NCI-H2171 (cell line): ENCODE results near the gene SGCD.

Experiments
- DNase-seq: peaks from one replicate; lab custom pipeline; 2025; lab: John Stamatoyannopoulos, UW

The SGCD gene

DNA sequence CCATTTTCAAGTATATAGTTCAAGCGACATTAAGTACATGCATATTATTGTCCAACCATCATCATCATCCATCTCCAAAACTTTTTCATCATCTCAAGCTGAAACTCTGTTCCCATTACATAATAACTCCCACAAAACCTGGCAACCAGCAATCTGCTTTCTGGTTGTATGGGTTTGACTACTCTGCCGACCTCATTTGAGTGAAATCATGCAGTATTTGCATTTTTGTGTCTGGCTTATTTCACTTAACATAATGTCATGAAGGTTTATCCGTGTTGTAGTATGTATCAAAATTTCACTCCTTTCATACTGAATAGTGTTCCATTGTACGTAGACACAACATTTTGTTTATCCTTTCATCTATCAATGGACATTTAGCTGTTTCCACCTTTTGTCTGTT is 74.8 kb downstream of the SGCD start:
- DNase-seq: no peak

DNA sequence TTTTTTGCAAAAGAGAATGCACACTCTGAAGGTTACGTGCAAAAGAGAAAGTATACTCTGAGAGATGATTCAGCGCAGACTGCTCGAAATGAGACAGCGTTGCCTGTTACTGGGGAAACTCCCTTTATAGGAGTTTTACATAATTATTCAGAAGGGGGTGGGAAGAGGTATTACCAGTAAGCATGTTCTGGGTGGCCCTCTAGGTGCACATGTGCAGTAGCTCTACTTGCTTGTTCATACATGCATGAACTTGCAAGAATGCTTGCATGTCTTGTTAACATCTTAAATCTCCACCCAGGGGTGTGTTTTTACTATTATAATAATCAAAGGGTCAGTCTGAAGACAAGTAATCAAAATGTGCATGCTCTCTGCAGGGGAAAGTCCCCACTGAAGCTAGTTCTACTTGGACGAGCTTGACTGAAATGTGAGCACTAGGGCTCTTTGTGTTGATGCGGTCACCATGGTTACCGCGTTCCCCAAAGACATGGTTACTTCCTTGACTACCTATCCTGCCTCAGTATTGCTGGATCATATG is 75.5 kb downstream of the SGCD start:
- DNase-seq: peak; percentile 19

DNA sequence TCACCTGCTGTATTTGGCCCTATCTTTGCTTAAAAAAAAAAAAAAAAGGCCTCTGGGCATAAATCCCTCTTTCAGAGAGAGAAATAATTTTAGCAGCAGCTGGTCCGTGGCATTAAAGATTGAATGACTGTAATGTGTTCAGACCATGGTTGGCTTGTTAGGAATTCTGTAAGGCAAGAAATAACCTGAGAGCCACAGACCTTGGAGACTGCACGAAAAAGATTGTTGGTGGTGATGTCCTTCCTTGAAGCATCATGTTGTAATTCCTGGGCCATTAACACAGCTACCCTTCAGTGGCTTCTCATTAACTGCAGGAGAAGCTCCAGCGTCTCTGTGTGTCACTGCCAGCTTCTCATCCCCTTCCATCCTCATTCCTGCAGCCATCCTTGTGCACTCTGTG is 79.0 kb downstream of the SGCD start:
- no peak for DNase-seq

- DNase-seq: no peak
Observed at GRCh38 chr5:156407251-156407650, 80.3 kb downstream of the SGCD start.

DNA sequence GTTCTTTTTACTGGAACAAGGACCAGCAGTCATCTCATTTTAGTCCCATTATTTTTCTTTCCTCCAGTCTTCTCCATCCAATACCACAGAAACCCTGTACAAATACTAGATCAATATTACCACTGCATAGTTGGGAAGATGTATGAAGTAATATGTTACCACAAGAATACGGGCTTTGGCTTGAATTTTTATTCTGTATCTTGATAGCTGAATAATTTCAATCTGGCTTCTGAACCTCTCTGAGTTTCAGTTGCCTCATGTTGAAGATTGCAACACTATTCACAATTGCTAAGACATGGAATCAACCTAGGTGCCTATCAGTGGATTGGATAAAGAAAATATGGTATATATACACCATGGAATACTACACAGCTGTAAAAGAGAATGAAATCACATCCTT is 82.9 kb downstream of the SGCD start:
- DNase-seq: no peak

- DNase-seq: peak; percentile 17
Observed at GRCh38 chr5:156411185-156411613, 84.2 kb downstream of the SGCD start.

- DNase-seq: no peak
Observed at GRCh38 chr5:156411957-156412356, 85.0 kb downstream of the SGCD start.

DNA sequence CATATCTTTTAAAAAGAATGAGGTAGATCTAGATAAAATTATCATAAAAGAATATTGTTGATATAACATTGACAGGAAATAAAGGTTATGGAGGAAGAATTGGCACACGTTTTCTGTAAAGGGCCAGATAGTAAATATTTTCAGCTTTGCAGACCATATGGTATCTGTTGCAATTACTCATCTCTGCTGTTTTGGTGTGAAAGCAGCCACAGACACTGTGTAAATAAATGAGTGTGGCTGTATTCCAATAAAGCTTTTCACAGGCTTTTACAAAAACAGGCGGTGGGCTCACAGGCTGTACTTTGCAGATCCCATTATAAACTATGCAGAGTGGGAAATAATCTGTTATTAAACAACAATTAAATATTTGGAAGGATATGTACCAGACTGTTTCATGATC is 87.4 kb downstream of the SGCD start:
- DNase-seq: peak; percentile 57

DNA sequence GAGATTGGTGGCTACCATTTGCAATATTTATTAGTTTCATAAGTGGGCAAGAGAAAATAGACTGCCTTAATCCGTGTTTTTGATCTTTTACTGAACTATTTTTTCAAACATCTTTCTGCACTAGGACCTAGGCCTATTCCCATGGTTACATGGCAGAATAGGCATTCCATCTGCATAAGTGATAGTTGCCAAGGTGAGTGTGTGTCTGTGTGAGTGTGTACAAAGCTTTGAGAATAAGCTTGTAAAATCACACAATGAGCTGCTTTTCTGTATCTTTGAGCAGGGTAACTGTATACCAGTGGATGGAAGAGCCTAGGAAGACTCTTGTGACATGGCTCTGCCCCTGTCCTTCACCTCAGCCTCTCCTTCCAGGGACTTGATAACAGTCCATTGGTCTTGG is 92.7 kb downstream of the SGCD start:
- DNase-seq: no peak

DNA sequence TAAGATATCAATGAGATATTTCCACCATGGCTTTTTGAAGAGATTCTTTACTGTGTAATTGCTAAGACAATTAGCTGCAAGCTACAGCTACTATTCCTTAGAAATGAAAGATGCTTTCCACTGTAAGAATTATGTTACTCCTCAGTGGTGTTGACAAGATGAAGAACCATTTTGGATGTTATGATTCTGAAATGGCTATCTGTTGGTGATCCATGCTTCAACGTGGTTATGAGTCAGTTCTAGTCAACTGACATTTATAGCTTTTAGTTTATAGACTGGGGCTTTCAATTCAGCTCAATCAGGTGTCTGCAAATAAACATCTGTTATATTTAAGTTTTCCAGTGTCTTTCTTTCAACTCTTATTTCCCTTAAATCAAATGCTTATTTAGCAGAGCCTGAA is 93.7 kb downstream of the SGCD start:
- DNase-seq: no peak

GRCh38 chr5:156421798-156422197 is 94.8 kb downstream of the SGCD start:
- DNase-seq: no peak

GRCh38 chr5:156423597-156423996 is 96.6 kb downstream of the SGCD start:
- DNase-seq: no peak

DNA sequence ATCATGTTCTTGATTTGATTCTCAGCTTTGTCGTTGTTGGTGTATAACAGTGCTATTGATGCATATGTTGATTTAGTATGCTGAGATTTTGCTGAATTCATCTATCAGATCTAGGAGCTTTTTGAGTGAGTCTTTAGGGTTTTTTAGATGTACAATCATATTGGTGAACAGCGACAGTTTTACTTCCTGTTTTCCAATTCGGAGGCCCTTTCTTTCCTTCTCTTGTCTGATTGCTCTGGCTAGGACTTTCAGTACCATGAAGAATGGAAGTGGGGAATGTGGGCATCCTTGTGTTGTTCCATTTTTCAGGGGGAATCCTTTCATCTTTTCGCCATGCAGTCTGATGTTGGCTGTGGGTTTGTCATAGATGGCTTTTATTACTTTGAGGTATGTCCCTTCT is 100.4 kb downstream of the SGCD start:
- no peak for DNase-seq

- DNase-seq: no peak
Observed at GRCh38 chr5:156431956-156432829, 105.2 kb downstream of the SGCD start.

GRCh38 chr5:156432830-156433105 is 105.8 kb downstream of the SGCD start:
- DNase-seq: no peak

DNA sequence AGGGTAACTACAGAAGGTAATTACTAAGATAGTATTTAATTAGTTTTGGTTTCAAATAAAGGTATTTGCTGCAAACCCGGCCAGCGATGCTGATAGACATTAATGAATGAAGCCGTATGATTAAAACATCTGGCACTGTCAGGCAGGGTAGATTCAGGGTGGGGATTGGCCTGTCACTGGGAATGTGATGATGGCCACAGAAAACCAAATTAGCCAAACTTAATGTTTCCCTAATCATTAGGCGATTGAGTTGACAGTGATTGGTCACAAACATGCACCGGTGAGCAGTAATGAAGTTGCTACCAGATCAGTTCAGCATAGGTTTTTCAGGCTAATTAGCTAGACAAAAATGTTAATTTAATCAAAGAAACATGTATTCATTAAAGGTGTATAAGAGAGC is 107.5 kb downstream of the SGCD start:
- DNase-seq: no peak

- DNase-seq: no peak
Observed at GRCh38 chr5:156435101-156435500, 108.1 kb downstream of the SGCD start.

- DNase-seq: no peak
Observed at GRCh38 chr5:156438076-156438475, 111.1 kb downstream of the SGCD start.

DNA sequence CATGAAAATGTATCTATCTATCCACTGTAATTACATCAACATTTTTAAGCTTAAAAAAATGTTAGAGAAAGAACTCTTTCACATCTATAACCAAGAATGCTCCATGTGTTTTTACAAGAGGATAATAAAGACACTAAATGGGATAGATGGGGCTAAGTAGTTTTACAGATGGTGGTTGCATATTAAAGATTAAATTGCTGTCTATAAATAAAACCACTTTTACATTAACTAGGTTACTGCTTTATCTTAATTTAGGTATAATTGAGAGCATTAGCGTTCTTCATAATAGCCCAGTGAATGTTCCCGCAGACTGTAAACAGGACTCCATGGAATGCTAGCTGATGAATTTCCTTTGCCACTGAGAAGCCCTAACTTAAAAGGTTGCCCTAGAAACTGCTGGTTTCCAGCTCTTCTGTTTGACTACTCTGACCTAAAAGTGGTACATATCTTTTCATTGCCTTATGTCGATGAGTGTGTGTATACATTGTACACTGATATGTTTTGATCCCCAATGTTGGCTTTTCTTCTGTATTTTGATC is 117.9 kb downstream of the SGCD start:
- no peak for DNase-seq

DNA sequence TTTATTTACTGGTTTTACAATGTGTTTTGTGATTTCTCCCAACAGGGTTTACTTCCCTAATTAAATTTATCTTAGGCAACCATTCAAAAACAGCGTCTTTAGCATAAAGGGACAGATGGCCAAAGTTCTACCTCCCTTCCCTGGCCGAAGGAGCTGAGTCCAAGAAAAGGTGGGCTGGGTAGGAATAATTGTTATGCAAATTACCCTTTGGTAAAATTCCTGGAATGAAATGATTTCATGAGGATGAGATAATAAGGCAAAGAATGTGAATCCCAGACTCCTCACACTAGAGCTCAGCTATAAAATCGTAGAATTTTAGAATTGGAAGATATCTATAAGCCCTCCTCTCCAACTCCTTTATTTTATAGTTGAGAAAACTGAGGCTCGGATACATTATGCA is 119.6 kb downstream of the SGCD start:
- DNase-seq: no peak

- no peak for DNase-seq
Observed at GRCh38 chr5:156450778-156451177, 123.8 kb downstream of the SGCD start.

DNA sequence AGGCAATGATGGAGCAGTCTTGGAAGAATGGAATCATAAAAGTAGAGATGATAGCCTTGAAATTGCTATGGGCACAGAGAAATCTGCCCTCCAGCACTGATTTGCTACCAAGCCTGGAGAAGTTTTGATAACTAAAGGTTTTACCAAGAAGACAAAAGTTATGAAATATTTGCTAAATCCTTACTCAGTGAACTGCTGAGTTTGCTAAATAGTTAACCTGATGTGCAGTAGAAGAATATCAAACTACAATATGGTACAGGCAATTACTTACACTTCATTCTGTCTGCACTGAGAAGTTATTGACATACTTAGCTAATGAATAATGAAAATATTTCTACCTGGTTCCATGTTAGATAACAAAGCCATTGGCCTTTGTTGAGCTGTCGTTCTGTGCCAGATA is 124.5 kb downstream of the SGCD start:
- no peak for DNase-seq

GRCh38 chr5:156456857-156457256 is 129.9 kb downstream of the SGCD start:
- DNase-seq: no peak
